Fibroblast of lung (primary cell): Measurements from ENCODE around the gene MAPK6.

Experiments used
- CTCF ChIP-seq, 2 donors: IDR thresholded peaks in 1 of 2; conservative IDR thresholded peaks in 1 of 2; 1 replicate in 1 of 2; 2 replicates in 1 of 2; pipeline ENCODE4 v1.5.1; 2011 to 2012; ENCODE audit warnings: low read length in 2 of 2, control low read depth in 1 of 2, inconsistent platforms in 1 of 2, low read depth in 1 of 2, mild to moderate bottlenecking in 1 of 2
- EZH2 ChIP-seq: IDR thresholded peaks from 2 replicates; pipeline ENCODE4 v1.5.1; 2012; ENCODE audit warnings: low read length, control low read depth, mild to moderate bottlenecking; ENCODE audit errors: missing control alignments

DNA sequence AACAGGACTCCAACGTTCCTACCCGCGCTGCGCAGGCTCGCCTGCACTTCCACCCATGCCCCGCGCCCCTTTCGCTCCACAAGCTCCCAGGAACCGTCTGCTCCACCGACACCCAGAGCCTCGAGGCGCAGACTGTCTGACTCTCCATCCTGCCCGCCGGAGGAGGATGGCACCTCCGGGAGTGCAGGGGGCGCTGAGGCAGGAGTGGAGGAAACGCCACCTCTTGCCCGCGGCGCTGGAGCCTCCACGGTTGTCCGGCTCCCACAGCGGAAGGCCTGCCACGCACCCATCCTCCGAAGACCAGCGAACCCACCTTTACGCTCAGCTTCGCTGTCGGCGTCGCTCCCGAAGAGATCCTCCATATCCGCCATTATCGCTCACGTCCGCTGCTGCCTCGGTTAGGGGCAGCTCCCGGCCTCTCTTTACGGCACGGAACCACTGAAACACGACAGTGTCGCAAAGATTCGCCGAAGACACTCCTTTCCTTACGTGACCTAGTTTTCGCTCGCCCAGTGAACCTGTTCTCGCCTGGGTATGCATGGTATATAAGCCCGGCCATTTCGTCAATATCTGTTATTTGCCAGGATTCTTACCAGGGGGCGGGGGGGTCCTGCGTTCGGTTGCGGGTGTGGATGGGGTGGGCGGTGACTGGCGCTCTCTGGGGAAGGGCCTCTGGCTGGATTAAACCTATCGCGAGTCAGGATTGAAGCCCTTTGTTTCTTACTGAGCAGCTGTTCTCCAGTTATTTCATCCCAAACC lies 47.5 kb upstream of the MAPK6 start, which contains the start of gene LEO1:
- TF ChIP-seq CTCF (conservative IDR thresholded peaks at IDR 0.05 in 1 of 2, IDR thresholded peaks at IDR 0.05 in 1 of 2; ENCODE audit: low read depth in 1 of 2, low read length in 2 of 2) (peak; percentile 50 to 56), EZH2 (no peak)
